ENCODE measurements around the gene FRMD4B.

- TF ChIP-seq IKZF2 (IDR thresholded peaks at IDR 0.05) (no peak), EZH2 (IDR thresholded peaks at IDR 0.05; ENCODE audit: borderline replicate concordance, control insufficient read depth, low read depth, low read length) (no peak), TCF7 (IDR thresholded peaks at IDR 0.05; ENCODE audit: borderline replicate concordance) (no peak), CTCF (IDR thresholded peaks at IDR 0.05 in 2 of 3, conservative IDR thresholded peaks at IDR 0.05 in 1 of 3; ENCODE audit: control insufficient read depth in 2 of 3, extremely low read depth in 1 of 3, insufficient read depth in 1 of 3, low read depth in 3 of 3, low read length in 3 of 3) (no peak), LARP7 (IDR thresholded peaks at IDR 0.05) (no peak), NRF1 (conservative IDR thresholded peaks at IDR 0.05; ENCODE audit: low read depth, low read length) (no peak), CBX5 (IDR thresholded peaks at IDR 0.05; ENCODE audit: low read depth) (no peak), REST (IDR thresholded peaks at IDR 0.05; ENCODE audit: low read depth, low read length) (no peak), RELA (IDR thresholded peaks at IDR 0.05; ENCODE audit: borderline replicate concordance, partially characterized antibody) (no peak), EGR1 (IDR thresholded peaks at IDR 0.05; ENCODE audit: borderline replicate concordance in 1 of 2, low read depth in 2 of 2, low read length in 2 of 2) (no peak), POLR2A (IDR thresholded peaks at IDR 0.05; ENCODE audit: low read depth, low read length) (no peak), PAX8 (IDR thresholded peaks at IDR 0.05) (no peak), USF2 (IDR thresholded peaks at IDR 0.05; ENCODE audit: borderline replicate concordance, low read depth, low read length) (no peak), SIN3A (IDR thresholded peaks at IDR 0.05; ENCODE audit: low read depth, low read length) (no peak)
Measured at GRCh38 chr3:69160525-69160924, 225.4 kb downstream of the FRMD4B start.
